H7 (cell line): ENCODE measurements around the gene INSR. TPM values are rescaled to one million over a fixed set of nuclear protein-coding genes. Genes with fewer than 3 reads are reported as not detected.

ENCODE experiments used
- DNase-seq: peaks from one replicate; pipeline ENCODE4 v3.0.0; 2012
- H3K27me3 ChIP-seq: 2 replicates; pipeline ENCODE4 v1.6.0; 2011; ENCODE audit warnings: mild to moderate bottlenecking, low read length; ENCODE audit not compliant: control insufficient read depth, insufficient read depth
- H3K36me3 ChIP-seq: replicated peaks from 2 replicates; pipeline ENCODE4 v1.5.1; 2011; ENCODE audit warnings: low read length; ENCODE audit not compliant: control insufficient read depth, insufficient read depth
- H3K4me3 ChIP-seq: 2 replicates; pipeline ENCODE4 v1.5.1; 2011; ENCODE audit warnings: low read depth, mild to moderate bottlenecking, control low read depth, low read length, moderate library complexity; ENCODE audit not compliant: insufficient read depth
- total RNA-seq: library from RNA; depleted of rRNA; stranded (reverse); fragments of >200 nt; shearing (Covaris generic); gene quantifications from 2 replicates; pipeline ENCODE4 v1.2.3, GENCODE V29; 2014

Gene INSR
- total RNA-seq, 1 experiment from 2014 or later = 10.0 TPM

GRCh38 chr19:7272856-7273578 lies 21.2 kb downstream of the INSR start:
- DNase-seq = no peak
- H3K27me3 ChIP-seq = no peaks in the 10 kb centered on the region
- H3K36me3 ChIP-seq = no peaks in the 10 kb centered on the region
- no peak overlapping the region for H3K4me3 ChIP-seq

DNA sequence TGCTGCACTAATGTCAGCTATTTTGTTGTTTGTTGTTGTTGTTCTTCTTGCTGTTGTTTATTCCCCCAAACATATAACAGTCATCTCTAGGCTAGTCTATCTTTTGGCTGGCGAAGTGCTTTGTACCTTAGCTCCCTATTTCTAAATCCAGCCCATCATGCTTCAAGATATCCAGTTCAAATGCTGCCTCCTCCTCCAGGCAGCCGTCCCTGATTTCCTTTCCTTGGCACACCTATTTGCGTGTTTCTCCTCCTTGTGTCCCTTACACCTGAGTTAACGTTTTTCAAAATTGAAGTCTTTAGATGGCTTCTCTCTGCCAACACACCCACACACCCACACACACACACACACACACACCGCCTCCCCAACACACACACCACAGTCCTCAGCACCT lies 25.5 kb downstream of the INSR start:
- no peak for DNase-seq
- H3K36me3 ChIP-seq = no peaks in the 10 kb centered on the region; the same call in 1 of the 2 replicates
- H3K27me3 ChIP-seq = no peaks in the 10 kb centered on the region
- H3K4me3 ChIP-seq = no peak overlapping the region

DNA sequence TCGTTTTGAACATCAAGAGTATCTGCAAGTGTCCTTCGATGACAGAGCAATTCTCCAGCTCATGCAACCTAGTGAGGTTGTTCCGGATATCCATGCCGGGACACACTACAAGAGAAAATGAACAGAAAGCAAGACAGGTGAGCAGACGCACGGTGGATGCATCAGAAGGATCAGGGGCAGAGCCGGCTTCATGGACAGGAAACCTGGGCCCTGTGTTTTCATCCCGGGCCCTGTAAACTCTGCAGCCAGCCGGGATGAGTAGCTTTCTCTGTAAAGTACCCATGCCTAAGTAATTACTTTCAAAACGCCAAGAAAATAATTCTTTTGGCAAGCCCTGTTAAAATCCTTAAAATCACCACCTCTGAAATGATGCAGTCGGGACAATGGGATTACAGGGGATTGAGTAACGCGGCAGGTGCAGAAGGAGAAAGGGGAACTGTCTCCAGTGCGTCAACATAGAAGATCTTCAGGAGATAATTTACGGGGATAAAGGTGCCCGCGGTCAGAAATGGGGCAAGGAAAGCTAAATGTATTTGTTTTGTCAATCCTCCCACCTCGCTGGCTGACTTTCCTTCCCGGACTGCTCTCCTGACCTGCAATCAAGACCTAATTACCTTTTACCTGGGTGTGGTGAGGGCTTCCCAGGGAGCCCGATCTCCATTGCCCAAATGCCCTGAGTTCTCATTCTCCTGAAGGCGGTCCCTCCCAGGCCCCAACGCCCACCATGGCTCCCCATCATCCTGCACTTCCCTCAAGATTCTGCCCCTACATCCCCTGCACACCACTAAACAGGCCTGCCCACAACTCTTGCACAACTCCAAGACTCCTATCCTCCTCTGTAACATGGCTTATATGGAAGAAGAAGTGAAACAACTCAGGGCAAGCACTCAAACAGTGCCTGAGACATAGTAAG lies 26.2 kb downstream of the INSR start:
- Histone ChIP-seq H3K36me3 (no peaks in the 10 kb centered on the region; the same call in 1 of the 2 replicates), H3K4me3 (no peak overlapping the region), H3K27me3 (no peaks in the 10 kb centered on the region)
- no peak for DNase-seq

GRCh38 chr19:7266832-7267231 lies 27.4 kb downstream of the INSR start:
- H3K36me3 ChIP-seq = no peaks in the 10 kb centered on the region; the same call in 1 of the 2 replicates
- H3K27me3 ChIP-seq = no peaks in the 10 kb centered on the region
- DNase-seq = no peak
- H3K4me3 ChIP-seq = no peak overlapping the region

DNA sequence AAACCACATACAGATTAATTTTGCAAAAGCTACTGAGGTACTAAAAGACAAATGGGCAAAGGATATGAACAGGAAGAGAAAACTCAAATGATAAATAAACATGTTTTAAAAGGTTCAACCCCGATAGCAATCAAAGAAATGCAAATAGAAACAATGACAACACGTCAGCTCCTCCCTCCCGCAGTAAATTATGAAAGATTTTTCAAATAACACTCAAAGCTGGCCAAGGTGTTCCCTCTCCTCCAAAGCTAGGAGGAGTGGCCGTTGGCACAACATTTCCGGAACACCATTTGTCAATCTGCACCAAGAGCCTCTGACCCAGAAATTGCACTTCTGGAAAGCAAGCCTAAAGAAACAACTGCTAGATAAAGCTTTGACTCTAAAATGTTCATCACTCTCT lies 28.3 kb downstream of the INSR start:
- no peak for DNase-seq
- H3K4me3 ChIP-seq = no peak overlapping the region
- H3K36me3 ChIP-seq = no peaks in the 10 kb centered on the region; the same call in 1 of the 2 replicates
- no peaks in the 10 kb centered on the region for H3K27me3 ChIP-seq

DNA sequence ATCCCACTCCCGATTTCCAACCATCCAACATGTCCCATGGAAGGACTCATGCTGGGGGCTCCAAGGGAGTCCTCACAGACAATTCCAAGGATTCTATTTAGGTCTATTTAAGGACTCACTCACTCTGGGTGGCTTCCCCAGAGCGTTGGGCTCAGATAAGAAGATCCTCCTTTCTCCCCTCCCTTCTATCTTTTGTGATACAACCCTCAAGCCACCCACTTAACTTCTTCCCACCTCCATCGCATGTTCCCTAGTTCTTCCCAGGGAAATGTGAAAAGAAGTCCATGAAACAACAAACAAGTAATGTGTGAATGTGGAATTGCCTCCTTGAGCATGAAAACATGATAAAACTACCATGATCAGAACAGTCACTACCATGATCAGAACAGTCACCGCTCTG lies 29.4 kb downstream of the INSR start:
- no peak for DNase-seq
- H3K4me3 ChIP-seq = no peak overlapping the region
- H3K27me3 ChIP-seq = no peaks in the 10 kb centered on the region
- no peaks in the 10 kb centered on the region; the same call in 1 of the 2 replicates for H3K36me3 ChIP-seq

DNA sequence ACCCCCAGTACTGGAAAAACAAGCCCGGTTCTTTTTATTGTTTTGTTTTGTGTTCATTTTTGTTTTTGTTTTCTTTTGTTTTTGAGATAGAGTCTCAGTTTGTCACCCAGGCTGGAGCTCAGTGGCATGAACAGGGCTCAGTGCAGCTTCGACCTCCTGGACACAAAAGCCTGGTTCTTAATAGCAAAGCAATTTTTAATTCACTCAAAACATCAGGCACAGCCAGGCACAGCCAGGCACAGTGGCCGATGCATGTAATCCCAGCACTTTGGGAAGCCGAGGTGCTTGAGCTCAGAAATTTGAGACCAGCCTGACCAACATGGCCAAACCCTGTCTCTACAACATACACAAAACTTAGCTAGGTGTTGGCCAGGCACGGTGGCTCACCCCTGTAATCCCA lies 30.7 kb downstream of the INSR start:
- no peaks in the 10 kb centered on the region; the same call in 1 of the 2 replicates for H3K36me3 ChIP-seq
- no peak for DNase-seq

DNA sequence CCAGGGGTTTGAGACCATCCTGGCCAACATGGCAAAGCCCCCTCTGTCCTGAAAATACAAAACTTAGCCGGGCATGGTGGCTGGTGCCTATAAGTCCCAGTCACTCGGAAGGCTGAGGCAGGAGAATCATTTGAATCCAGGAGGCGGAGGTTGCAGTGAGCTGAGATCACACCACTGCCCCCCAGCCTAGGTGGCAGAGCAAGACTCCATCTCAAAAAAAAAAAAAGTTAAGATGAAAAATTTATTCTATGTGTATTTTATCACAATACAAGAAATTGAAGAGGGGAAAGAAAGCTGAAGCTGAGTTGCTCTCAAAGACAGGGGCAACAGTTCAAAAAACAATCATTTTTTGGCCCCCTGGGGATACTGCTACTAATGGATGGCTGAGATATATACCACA lies 31.1 kb downstream of the INSR start:
- no peak for DNase-seq
- H3K27me3 ChIP-seq = no peaks in the 10 kb centered on the region
- H3K4me3 ChIP-seq = no peak overlapping the region
- H3K36me3 ChIP-seq = no peaks in the 10 kb centered on the region; the same call in 1 of the 2 replicates

More for the DNA sequence above, 30.7 kb downstream of the INSR start:
- H3K4me3 ChIP-seq = no peak overlapping the region
- no peaks in the 10 kb centered on the region for H3K27me3 ChIP-seq

DNA sequence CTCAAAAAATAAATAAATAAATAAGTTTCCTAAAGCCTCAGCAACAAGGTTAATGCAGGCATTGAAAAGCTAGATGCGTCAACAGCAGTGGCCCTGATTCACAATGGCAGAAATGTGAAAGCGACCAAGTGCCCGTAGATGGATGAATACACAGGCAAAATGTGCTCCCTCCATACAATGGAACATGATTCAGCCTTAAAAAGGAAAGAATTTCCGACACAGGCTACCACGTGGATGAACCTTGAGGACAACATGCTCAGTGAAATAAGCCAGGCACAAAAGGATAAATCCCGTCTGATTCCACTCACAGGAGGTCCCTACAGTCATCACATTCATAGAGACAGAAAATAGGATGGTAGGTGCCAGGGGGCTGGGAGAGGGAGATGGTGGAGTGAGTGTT lies 31.7 kb downstream of the INSR start:
- Histone ChIP-seq H3K4me3 (no peak overlapping the region), H3K36me3 (no peaks in the 10 kb centered on the region; the same call in 1 of the 2 replicates), H3K27me3 (no peaks in the 10 kb centered on the region)
- no peak for DNase-seq

DNA sequence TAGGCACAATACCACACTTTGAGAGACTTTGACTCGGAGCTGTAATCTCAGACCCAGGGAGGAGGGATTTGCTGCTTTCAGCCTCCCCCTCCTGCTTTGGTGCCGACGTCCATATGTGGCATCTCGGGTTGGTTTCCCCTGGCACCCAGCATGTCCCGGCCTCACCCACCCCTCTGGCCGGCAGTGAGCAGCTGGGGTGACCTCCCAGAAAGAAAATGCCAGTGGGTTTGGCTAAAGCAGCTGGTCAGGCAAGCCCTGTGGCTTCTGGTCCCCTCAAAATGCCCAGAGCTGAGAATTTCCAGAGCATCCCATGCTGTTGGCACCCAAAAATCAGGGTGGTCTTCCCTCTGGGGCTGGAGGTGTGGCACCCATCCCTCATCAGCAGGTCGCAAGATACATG lies 34.1 kb downstream of the INSR start:
- no peak overlapping the region for H3K4me3 ChIP-seq
- DNase-seq = no peak
- H3K27me3 ChIP-seq = no peaks in the 10 kb centered on the region
- no peaks in the 10 kb centered on the region for H3K36me3 ChIP-seq

- no peaks in the 10 kb centered on the region for H3K27me3 ChIP-seq
- DNase-seq = no peak
- H3K4me3 ChIP-seq = no peak overlapping the region
- H3K36me3 ChIP-seq = no peaks in the 10 kb centered on the region
These were observed 35.3 kb downstream of the INSR start for GRCh38 chr19:7258840-7259395.

GRCh38 chr19:7258041-7258839 lies 36.0 kb downstream of the INSR start:
- Histone ChIP-seq H3K27me3 (no peaks in the 10 kb centered on the region), H3K4me3 (no peak overlapping the region), H3K36me3 (no peaks in the 10 kb centered on the region)
- no peak for DNase-seq

DNA sequence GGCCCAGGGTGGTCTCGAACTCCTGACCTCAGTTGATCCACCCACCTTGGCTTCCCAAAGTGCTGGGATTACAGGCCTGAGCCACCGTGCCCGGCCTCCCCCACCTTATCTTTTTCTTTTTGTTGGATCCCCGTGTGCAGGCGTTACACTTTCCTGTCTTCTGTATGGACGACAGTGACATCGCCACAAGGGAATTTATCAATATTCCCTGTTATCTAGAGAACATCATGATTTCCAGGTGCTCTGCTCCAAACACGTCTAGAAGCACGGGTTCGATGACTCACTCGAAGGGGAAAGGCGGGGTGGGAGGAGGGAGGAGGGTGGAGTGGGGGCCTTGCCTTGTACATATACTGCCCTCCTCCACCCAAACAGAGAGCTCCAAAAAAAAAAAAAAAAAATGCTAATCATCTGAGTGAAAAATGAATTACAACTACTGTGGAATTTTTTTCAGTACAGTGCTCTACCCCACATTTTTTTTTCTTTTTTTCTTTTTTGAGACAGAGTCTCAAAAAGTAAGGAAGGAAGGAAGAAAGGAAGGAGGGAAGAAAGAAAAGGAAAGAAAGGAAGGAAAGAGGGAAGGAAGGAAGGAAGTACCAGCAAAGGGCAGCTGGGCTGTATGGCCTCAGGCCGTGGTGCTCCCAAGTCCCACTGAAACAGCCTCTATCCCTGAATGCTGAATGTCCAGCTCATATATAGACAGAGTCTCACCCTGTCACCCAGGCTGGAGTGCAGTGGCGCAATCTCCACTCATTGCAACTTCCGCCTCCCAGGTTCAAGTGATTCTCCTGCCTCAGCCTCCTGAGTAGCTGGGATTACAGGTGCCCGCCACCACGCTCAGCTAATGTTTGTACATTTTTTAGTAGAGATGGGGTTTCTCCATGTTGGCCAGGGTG lies 36.8 kb downstream of the INSR start:
- no peak for DNase-seq
- Histone ChIP-seq H3K36me3 (no peaks in the 10 kb centered on the region), H3K27me3 (no peaks in the 10 kb centered on the region), H3K4me3 (no peak overlapping the region)
